GM19193 (cell line): ENCODE measurements around the gene NECTIN1.

Experiments used
- POLR2A ChIP-seq: IDR thresholded peaks from 4 replicates; pipeline ENCODE4 v1.6.1; 2011; ENCODE audit not compliant: insufficient read depth, insufficient read length; ENCODE audit errors: extremely low read depth

NECTIN1 gene

GRCh38 chr11:119589001-119589400 is 140.0 kb downstream of the NECTIN1 start:
- TF ChIP-seq POLR2A = no peak
